NT2/D1 (cell line): ENCODE measurements around the gene SMIM24.

Experiments used
- DNase-seq: peaks from one replicate; pipeline ENCODE4 v3.0.0-alpha.2; 2011; ENCODE audit warnings: low read depth, low spot score
- H3K27me3 ChIP-seq: 2 replicates; pipeline ENCODE4 v1.6.0; 2011; ENCODE audit warnings: mild to moderate bottlenecking; ENCODE audit not compliant: insufficient read length, insufficient read depth
- H3K36me3 ChIP-seq: 2 replicates; pipeline ENCODE4 v1.6.1; 2011; ENCODE audit warnings: mild to moderate bottlenecking, low read length, mixed read lengths; ENCODE audit not compliant: insufficient read depth, insufficient read length
- H3K4me1 ChIP-seq: 2 replicates; pipeline ENCODE4 v1.5.1; 2011; ENCODE audit not compliant: insufficient read depth, insufficient read length
- H3K4me3 ChIP-seq: 2 replicates; pipeline ENCODE4 v1.5.1; 2011; ENCODE audit warnings: low read depth; ENCODE audit not compliant: insufficient read length
- H3K9ac ChIP-seq: 2 replicates; pipeline ENCODE4 v1.6.0; 2011; ENCODE audit warnings: low read depth; ENCODE audit not compliant: insufficient read length
- H3K9me3 ChIP-seq: 2 replicates; pipeline ENCODE4 v1.5.1; 2011; ENCODE audit warnings: mild to moderate bottlenecking, low read length; ENCODE audit not compliant: insufficient read depth
- SUZ12 ChIP-seq: IDR thresholded peaks from 2 replicates; pipeline ENCODE4 v1.6.1; 2011; ENCODE audit not compliant: insufficient read length, insufficient read depth; ENCODE audit errors: extremely low read depth
- YY1 ChIP-seq: IDR thresholded peaks from 2 replicates; pipeline ENCODE4 v1.6.1; 2011; ENCODE audit not compliant: insufficient read length, insufficient read depth
- ZNF274 ChIP-seq: IDR thresholded peaks from 2 replicates; pipeline ENCODE4 v1.6.1; 2011; ENCODE audit warnings: mild to moderate bottlenecking, low read depth, low read length

The SMIM24 gene

DNA sequence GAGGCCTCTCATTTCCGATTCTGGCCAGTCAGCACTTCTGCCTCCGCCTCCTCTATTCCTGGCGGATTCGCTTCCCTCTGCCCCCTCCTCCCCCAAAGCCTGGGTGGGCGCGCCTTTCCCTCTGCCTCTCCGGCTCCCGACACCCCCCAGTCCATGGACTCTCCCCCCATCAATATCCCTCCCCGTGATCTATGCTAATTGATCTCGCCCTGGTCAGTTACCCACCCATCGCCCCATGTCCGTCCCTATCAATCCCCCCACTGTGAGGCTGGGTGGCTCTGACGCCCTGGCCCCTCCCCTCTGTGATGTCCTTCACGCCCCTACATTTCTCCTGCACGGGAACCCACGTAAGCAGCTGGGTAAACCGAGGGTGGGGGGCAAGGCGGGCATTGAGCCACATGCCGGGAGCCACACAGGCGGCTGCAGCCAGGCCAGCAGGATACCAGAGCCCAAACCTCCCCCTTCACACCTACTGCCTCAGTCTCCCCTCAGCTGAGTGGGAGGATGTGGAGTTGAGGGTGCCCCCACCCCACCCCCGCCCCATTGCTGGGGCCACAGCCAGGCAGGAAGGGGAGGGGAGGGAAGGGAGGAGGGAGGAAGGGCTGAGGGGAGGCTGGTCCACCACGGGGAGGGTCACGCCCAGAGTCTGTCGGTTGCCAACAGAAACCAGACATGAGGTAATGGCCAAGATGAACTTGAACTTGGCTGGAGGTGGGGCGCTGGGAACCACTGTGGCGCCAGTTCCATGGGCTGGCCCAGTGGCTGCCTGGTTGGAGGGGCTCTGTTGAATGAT is 21.0 kb downstream of the SMIM24 start:
- peak overlapping the region; percentile 25 for H3K4me3 ChIP-seq
- peaks cover 18% of the 10 kb centered on the region for H3K4me1 ChIP-seq
- TF ChIP-seq ZNF274 (no peak), SUZ12 (no peak), YY1 (no peak)
- H3K36me3 ChIP-seq, result peaks cover 19% of the 10 kb centered on the region
- H3K9ac ChIP-seq, result peak overlapping the region; percentile 54
- H3K27me3 ChIP-seq, result peaks cover 3% of the 10 kb centered on the region
- peak; percentile 79 for DNase-seq
- no peaks in the 10 kb centered on the region for H3K9me3 ChIP-seq

DNA sequence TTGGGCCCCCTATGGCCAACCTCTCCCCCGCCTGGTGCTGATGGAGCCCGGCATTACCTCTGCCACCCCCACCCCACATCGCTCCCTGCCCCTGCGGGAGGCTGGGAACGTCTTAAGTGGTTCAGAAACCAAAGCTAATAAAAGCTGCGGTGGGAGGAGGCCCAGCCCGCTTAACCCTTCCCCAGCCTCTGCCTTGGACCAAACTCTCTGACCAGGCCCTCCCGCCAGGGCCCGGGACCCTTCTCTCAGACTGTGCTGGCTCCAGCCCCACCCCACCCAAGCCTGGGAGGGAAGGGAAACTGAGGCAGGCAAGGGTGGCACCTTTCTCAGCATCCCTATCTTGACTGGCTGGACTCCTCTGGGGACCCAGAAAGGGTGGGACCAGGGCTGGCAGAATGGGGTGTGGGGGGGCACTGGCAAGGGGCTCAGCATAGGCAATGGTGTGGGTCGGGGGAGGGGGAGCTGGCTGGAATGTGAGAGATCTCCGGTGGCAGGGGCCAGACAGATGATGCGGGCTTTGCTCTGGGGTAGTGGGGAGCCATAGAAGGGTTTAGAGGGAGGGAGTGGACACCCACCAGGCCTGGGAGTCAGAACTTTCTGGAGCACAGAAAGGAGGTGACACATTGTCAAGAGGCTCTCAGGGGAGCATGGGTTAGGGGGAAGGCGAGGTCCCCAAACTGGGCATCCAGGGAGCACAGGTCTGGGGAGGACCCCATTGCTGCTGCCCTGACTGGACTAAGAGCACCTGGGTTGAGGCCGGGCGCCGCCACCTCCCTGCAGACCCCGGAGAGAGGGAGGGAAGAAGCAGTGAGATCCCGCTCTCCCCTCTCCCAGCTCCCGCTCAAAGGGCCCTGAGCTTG is 21.9 kb downstream of the SMIM24 start:
- Histone ChIP-seq H3K4me1 (peaks cover 23% of the 10 kb centered on the region), H3K9me3 (no peaks in the 10 kb centered on the region), H3K27me3 (peaks cover 3% of the 10 kb centered on the region), H3K9ac (peak overlapping the region; percentile 57), H3K4me3 (peak overlapping the region; percentile 27), H3K36me3 (peaks cover 26% of the 10 kb centered on the region)
- no peak for DNase-seq
- TF ChIP-seq SUZ12 (no peak), ZNF274 (no peak), YY1 (no peak)

DNA sequence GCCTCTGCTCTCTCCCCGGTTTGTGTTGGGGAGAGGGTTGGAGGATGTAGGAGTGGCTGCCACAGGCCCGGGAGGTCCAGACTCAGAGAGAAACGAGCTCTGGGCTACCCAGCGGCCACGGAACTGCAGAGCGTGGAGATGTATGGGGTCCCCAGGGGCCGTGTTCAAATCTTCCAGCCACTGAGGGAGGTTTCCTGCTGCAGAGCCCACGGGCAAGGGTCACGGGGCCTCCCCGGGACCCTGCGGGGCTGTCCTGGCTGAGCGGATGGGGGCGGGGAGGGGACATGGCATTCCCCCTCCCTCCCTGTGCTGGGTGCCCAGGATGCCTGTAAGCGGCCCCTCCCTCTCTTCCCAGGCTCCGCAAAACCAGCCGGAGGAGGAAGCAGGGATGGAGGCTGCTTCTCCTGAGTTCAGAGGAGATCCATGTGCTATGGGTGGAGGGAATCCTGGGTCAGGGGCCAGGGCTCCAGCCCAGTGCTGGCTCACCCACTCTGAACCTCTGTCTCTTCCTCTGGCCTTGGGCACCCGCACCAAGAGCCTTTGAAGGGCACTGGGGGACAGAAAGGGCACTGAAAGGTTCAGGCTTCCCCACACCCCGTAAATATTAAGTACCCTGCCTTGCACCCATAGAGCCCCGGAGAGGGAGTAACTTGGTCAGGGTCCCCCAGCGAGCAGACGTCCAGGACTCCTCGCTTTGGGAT is 22.6 kb downstream of the SMIM24 start:
- peaks cover 28% of the 10 kb centered on the region for H3K36me3 ChIP-seq
- TF ChIP-seq ZNF274 (no peak), YY1 (no peak), SUZ12 (no peak)
- H3K4me1 ChIP-seq, result peaks cover 25% of the 10 kb centered on the region

DNA sequence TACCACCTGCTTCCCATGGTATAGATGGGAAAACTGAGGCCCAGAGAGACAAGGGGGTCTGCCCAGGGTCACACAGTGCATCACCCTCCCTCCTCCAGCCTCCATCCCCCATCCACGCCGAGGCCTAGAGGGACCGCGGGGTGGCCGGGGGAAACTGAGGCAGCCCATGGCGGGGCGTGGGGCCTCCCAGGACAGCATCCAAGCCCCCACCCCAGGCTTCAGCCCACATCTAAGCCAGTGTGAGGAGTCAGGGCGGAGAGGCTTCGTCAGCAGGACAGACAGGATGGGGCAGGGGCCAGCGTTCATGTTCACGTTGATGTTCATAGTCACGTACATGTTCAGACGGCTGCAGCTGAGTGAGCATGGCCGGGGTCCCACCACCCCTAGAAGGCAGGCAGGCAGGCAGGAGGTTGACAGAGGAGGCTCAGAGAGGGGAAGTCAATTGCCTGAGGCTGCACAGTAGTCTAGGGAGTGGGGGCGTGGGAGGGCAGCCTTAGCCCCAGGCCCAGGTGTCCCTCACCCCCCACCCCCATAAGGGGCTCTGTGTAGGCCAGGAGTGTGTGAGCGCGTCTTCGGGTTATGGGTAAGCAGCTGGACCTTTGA is 23.3 kb downstream of the SMIM24 start:
- Histone ChIP-seq H3K4me3 (no peak overlapping the region), H3K9me3 (no peaks in the 10 kb centered on the region), H3K27me3 (no peaks in the 10 kb centered on the region), H3K4me1 (peaks cover 27% of the 10 kb centered on the region), H3K36me3 (peaks cover 34% of the 10 kb centered on the region), H3K9ac (peak overlapping the region; percentile 57)
- TF ChIP-seq SUZ12, result no peak
- TF ChIP-seq YY1, result no peak
- TF ChIP-seq ZNF274, result no peak
- no peak for DNase-seq

More for the DNA sequence above, 22.6 kb downstream of the SMIM24 start:
- Histone ChIP-seq H3K4me3 (peak overlapping the region; percentile 27), H3K27me3 (peaks cover 3% of the 10 kb centered on the region), H3K9ac (peak overlapping the region; percentile 57), H3K9me3 (no peaks in the 10 kb centered on the region)
- DNase-seq, result no peak

DNA sequence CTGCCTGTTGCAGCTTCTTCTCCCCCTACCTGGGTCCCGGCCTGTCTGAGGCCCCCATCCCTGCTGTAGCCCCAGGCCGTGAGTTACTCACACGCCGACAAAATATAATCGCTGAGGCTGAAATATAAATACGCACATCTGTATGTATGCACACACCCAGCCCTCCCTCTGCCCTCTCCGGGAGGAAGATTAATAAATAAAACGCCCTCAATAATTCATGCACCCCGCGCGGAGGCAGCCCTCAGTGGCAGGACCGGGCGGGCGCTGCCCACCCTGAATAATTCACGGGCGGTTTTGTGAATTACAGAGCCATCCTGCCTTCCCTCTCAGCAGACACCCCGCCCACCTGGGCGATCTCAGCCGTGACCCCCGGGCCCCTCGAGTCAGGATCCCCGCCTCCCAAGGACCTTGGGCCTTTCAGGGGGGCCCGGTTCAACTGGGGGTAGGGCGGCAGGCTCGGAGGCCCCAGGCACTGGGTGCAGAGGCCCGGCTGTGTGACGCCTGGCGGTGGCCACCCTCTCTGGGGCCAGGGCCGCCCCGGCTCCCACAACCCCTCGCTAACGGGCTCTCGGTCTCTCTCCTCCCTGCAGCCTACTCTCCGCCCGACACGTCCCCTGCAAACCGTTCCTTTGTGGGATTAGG is 24.2 kb downstream of the SMIM24 start:
- Histone ChIP-seq H3K27me3 (no peaks in the 10 kb centered on the region), H3K9me3 (no peaks in the 10 kb centered on the region), H3K9ac (no peak overlapping the region), H3K36me3 (peaks cover 34% of the 10 kb centered on the region), H3K4me3 (no peak overlapping the region), H3K4me1 (peaks cover 27% of the 10 kb centered on the region)
- no peak for DNase-seq
- no peak for TF ChIP-seq ZNF274
- TF ChIP-seq YY1, result no peak
- TF ChIP-seq SUZ12, result no peak

DNA sequence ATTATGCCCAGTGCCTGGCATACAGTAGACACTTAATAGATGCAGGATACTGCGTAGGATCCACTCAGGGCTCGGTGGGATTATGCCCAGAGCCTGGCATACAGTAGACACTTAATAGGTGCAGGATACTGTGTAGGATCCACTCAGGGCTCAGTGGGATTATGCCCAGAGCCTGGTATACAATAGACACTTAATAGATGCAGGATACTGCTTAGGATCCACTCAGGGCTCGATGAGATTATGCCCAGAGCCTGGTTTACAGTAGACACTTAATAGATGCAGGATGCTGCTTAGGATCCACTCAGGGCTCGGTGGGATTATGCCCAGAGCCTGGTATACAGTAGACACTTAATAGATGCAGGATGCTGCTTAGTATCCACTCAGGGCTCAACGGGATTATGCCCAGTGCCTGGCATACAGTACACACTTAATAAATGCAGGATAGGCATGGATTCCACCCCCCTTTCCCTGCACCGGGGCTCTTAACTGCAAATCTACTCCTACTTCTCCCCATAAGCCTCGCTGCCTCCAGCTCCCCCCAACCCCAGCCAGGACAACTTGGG is 24.9 kb downstream of the SMIM24 start:
- DNase-seq, result no peak
- no peak overlapping the region for H3K4me3 ChIP-seq
- peaks cover 27% of the 10 kb centered on the region for H3K4me1 ChIP-seq
- no peak overlapping the region for H3K9ac ChIP-seq
- no peaks in the 10 kb centered on the region for H3K27me3 ChIP-seq
- TF ChIP-seq ZNF274, result no peak
- no peaks in the 10 kb centered on the region for H3K9me3 ChIP-seq
- H3K36me3 ChIP-seq, result peaks cover 34% of the 10 kb centered on the region
